Kidney capillary endothelial cell (primary cell): ENCODE data around the gene KIAA0513.

Experiments used
- DNase-seq: peaks from one replicate; pipeline ENCODE4 v3.0.0-alpha.2; 2018; ENCODE audit warnings: low spot score

The KIAA0513 gene

GRCh38 chr16:85089525-85089924, 61.9 kb downstream of the KIAA0513 start:
- no peak for DNase-seq

- DNase-seq, result no peak
These were observed 62.6 kb downstream of the KIAA0513 start for GRCh38 chr16:85090181-85090580.

- no peak for DNase-seq
These were observed 63.4 kb downstream of the KIAA0513 start for GRCh38 chr16:85090873-85091521.

GRCh38 chr16:85091522-85091910, 63.9 kb downstream of the KIAA0513 start:
- no peak for DNase-seq

GRCh38 chr16:85092309-85092708, 64.7 kb downstream of the KIAA0513 start:
- no peak for DNase-seq

- DNase-seq, result no peak
These were observed 65.3 kb downstream of the KIAA0513 start for GRCh38 chr16:85092851-85093250.

- DNase-seq, result no peak
These were observed 66.1 kb downstream of the KIAA0513 start for GRCh38 chr16:85093705-85094104.

GRCh38 chr16:85094176-85094805, 66.7 kb downstream of the KIAA0513 start:
- DNase-seq, result no peak

- no peak for DNase-seq
These were observed 67.2 kb downstream of the KIAA0513 start for GRCh38 chr16:85094812-85095211.

- no peak for DNase-seq
These were observed 69.3 kb downstream of the KIAA0513 start for GRCh38 chr16:85096921-85097320.

- no peak for DNase-seq
These were observed 71.0 kb downstream of the KIAA0513 start for GRCh38 chr16:85098565-85098964.

- DNase-seq, result no peak
These were observed 72.7 kb downstream of the KIAA0513 start for GRCh38 chr16:85100265-85100664.

- DNase-seq, result no peak
These were observed 74.5 kb downstream of the KIAA0513 start for GRCh38 chr16:85101956-85102630.

- no peak for DNase-seq
These were observed 75.8 kb downstream of the KIAA0513 start for GRCh38 chr16:85103114-85104079.

GRCh38 chr16:85104147-85104546, 76.6 kb downstream of the KIAA0513 start:
- DNase-seq, result no peak

- DNase-seq, result no peak
These were observed 77.3 kb downstream of the KIAA0513 start for GRCh38 chr16:85104821-85105391.

GRCh38 chr16:85105475-85105874, 77.9 kb downstream of the KIAA0513 start:
- no peak for DNase-seq

GRCh38 chr16:85107083-85107482, 79.5 kb downstream of the KIAA0513 start:
- DNase-seq, result no peak

GRCh38 chr16:85107532-85107931, 79.9 kb downstream of the KIAA0513 start:
- no peak for DNase-seq

- DNase-seq, result no peak
These were observed 82.5 kb downstream of the KIAA0513 start for GRCh38 chr16:85110105-85110504.

- DNase-seq, result no peak
These were observed 83.6 kb downstream of the KIAA0513 start for GRCh38 chr16:85111184-85111583.

GRCh38 chr16:85112364-85112763, 84.8 kb downstream of the KIAA0513 start, which contains the start of gene CIBAR2:
TSS of gene CIBAR2 (minus strand) at chr16:85112472. CDS start at chr16:85112352, 120 bp downstream.
- no peak for DNase-seq
